Measurements from ENCODE around the gene MEIKIN. TPM values are rescaled to one million over a fixed set of nuclear protein-coding genes. Genes with fewer than 3 reads are reported as not detected.

The MEIKIN gene
- total and polyA plus RNA-seq, 2 of the 8 experiments (the other 6 are each of a cell fraction or from before 2014, with no cell fraction given): not detected

DNA sequence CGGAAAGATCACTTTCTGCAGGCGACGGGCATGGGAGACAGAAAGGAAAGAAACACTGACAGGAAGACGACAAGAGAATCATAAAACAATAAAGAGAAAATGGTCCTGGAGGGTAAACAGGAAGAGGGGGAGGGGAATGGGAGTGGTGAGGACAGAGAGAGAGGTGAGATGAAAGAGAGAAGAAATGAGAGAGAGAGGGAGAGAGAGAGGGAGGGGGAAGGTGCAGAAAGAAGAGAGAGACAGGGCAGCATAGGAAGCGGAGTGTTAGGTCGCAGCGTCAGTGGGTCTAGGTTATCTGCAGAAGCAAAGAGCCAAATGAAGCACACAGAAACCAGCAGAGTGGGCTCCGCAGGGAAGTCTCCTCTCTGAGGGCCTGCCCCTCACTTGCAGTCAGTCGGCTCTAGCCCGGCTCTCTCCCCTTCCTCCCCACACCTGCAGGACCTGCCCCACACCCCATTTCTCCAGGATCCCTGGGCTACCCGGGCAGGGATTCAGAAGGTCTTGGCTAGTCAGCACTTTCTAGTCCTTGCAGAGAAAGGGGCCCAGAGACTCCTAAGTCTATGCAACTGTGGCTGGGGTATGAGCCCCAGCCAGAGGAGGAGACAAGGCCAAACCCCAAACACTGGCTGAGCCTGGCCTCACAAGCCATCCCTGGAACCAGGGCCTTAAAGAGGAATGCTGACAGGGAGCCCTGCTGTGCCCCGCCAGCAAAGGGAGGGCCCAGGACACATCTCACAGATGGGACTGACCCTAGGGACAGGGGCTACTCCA is 29.7 kb upstream of the MEIKIN start:
- POLR2A ChIA-PET (ENCODE audit: partially characterized antibody): no interaction called here
- Histone ChIP-seq H4K5ac (ENCODE audit: insufficient read length, low read depth, low read length) (no peak overlapping the region), H3K18ac (ENCODE audit: extremely low read depth, low read length) (peak overlapping the region; percentile 13; the same call in 1 of the 2 replicates), H3K9ac (replicated peaks in 1 of 4; ENCODE audit: extremely low read depth in 1 of 4, low read depth in 3 of 4, low read length in 3 of 4) (no peak overlapping the region), H2BK12ac (ENCODE audit: low read depth, low read length) (0 out of 2 replicates have a peak overlapping the region, but pooled peaks have one; percentile 6), H3K79me1 (ENCODE audit: low read depth, low read length) (no peaks in the 10 kb centered on the region), H3K23me2 (ENCODE audit: low read depth, low read length) (peaks cover 5% of the 10 kb centered on the region; the same call in 1 of the 2 replicates), H2AFZ (ENCODE audit: low read length) (peak overlapping the region; percentile 94), H2BK120ac (replicated peaks; ENCODE audit: low read depth, low read length) (no peak overlapping the region), H3K4me1 (replicated peaks in 1 of 4; ENCODE audit: control insufficient read depth in 3 of 4, insufficient read depth in 4 of 4, low read length in 3 of 4) (peaks cover 0 to 10% (median 5%) of the 10 kb centered on the region in 4 experiments; a peak in 4 of 7 replicates), H3K4me3 (ENCODE audit: extremely low read depth in 1 of 4, insufficient read depth in 2 of 4, low read depth in 3 of 4, low read length in 4 of 4) (peak overlapping the region in 1 of 4 experiments; percentile 24; a peak in 1 of 8 replicates), H3K27ac (ENCODE audit: low read depth, low read length) (no peak overlapping the region), H3K4me2 (ENCODE audit: insufficient read depth in 1 of 2, low read depth in 2 of 2, low read length in 2 of 2) (peak overlapping the region; percentile 25 to 60), H3K56ac (replicated peaks; ENCODE audit: insufficient read length, low read depth, low read length) (no peak overlapping the region), H3K4ac (replicated peaks; ENCODE audit: insufficient read length, low read depth, low read length) (no peak overlapping the region), H3K23ac (ENCODE audit: insufficient read length) (no peak overlapping the region), H3K79me2 (ENCODE audit: control insufficient read depth in 1 of 2, insufficient read depth in 2 of 2, low read length in 2 of 2) (no peaks in the 10 kb centered on the region), H4K8ac (ENCODE audit: extremely low read depth, insufficient read depth, low read length) (no peak overlapping the region), H3K36me3 (ENCODE audit: control insufficient read depth in 2 of 4, insufficient read depth in 4 of 4, low read length in 3 of 4) (no peaks in the 10 kb centered on the region), H2BK15ac (ENCODE audit: low read length) (no peak overlapping the region), H3K27me3 (replicated peaks in 1 of 4; ENCODE audit: control insufficient read depth in 3 of 4, extremely low read depth in 1 of 4, insufficient read depth in 3 of 4, low read length in 3 of 4) (no peaks in the 10 kb centered on the region), H3K14ac (ENCODE audit: insufficient read length) (no peak overlapping the region), H2AK5ac (ENCODE audit: low read depth, low read length) (no peak overlapping the region), H4K91ac (replicated peaks; ENCODE audit: insufficient read length, low read length) (peak overlapping the region; percentile 45), H2BK20ac (ENCODE audit: low read length) (peak overlapping the region; percentile 55; the same call in 1 of the 2 replicates), H2BK5ac (ENCODE audit: low read depth, low read length) (peak overlapping the region; percentile 48; the same call in 1 of the 2 replicates), H3K9me3 (ENCODE audit: insufficient read depth in 2 of 2, low read depth in 1 of 2, low read length in 1 of 2) (no peaks in the 10 kb centered on the region), H4K20me1 (replicated peaks in 1 of 2; ENCODE audit: control insufficient read depth in 1 of 2, insufficient read depth in 2 of 2, low read length in 2 of 2) (no peaks in the 10 kb centered on the region)
- DNase-seq (ENCODE audit: low read depth in 1 of 2, low spot score in 2 of 2): peak in 1 of 2 experiments; percentile 63
- CTCF ChIA-PET (ENCODE audit: partially characterized antibody): no interaction called here
- TF ChIP-seq POLR2A (IDR thresholded peaks at IDR 0.05; ENCODE audit: control extremely low read depth in 1 of 2, low read depth in 2 of 2, low read length in 2 of 2) (no peak), RBBP5 (IDR thresholded peaks at IDR 0.05; ENCODE audit: borderline replicate concordance, low read depth, low read length) (no peak), MAFK (IDR thresholded peaks at IDR 0.05; ENCODE audit: low read depth, low read length) (peak; percentile 37; the same call in 1 of the 2 replicates)
- 60% methylated on average over 10 of the region's 12 CpGs; no CpG with 5 or more reads in 1 of the 2 experiments for WGBS, 2 experiments (ENCODE audit: extremely low coverage in 1 of 2, insufficient coverage in 1 of 2, insufficient read length in 1 of 2, insufficient replicate concordance in 2 of 2, low coverage in 1 of 2, low lambda C conversion rate in 2 of 2, missing lambda C conversion rate in 1 of 2)
- no peak for FAIRE-seq
